Prostate gland (tissue), 2 donors: Measurements from ENCODE around the gene CREB5.

Experiments
- POLR2AphosphoS5 ChIP-seq: sonication (generic); formaldehyde crosslinking; IDR thresholded peaks from one replicate; pipeline ENCODE4 v1.6.1; 2017; ENCODE audit warnings: antibody characterized with exemption
- TF ChIP-seq, protein P1 (sequence below), 4 experiments: fragments of 200-600 bp in 2 of 4; fragments of 450-650 bp in 2 of 4; sonication (generic) in 2 of 4; IDR thresholded peaks; 1 replicate in 3 of 4; 2 replicates in 1 of 4; pipeline ENCODE4 v1.5.1; 2016 to 2019; ENCODE audit warnings: antibody characterized with exemption in 4 of 4, mild to moderate bottlenecking in 2 of 4, moderate library complexity in 2 of 4

DNA sequence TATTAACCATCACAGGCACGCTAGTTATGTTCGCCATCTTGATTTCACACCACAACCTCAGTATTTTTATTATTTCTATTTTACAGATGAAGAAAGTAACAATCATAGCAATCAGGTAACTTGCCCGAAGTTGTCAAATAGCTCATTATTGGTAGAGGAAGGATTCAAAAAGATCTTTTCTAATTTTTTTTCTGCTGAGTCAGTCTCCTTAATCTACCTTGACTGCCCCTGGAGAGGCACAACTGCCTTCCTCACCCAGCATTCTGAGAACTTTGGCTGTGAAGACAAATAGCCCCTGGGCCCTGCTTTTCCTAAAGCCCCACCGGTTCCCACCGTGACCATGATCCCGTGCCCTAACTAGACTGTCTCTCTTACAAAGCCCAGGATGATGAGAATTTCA is 446.6 kb downstream of the CREB5 start:
- TF ChIP-seq, protein P1, sequence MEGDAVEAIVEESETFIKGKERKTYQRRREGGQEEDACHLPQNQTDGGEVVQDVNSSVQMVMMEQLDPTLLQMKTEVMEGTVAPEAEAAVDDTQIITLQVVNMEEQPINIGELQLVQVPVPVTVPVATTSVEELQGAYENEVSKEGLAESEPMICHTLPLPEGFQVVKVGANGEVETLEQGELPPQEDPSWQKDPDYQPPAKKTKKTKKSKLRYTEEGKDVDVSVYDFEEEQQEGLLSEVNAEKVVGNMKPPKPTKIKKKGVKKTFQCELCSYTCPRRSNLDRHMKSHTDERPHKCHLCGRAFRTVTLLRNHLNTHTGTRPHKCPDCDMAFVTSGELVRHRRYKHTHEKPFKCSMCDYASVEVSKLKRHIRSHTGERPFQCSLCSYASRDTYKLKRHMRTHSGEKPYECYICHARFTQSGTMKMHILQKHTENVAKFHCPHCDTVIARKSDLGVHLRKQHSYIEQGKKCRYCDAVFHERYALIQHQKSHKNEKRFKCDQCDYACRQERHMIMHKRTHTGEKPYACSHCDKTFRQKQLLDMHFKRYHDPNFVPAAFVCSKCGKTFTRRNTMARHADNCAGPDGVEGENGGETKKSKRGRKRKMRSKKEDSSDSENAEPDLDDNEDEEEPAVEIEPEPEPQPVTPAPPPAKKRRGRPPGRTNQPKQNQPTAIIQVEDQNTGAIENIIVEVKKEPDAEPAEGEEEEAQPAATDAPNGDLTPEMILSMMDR (IDR thresholded peaks at IDR 0.05): no peak
- no peak for TF ChIP-seq POLR2AphosphoS5
